Transverse colon (tissue), 3 donors: ENCODE data around the gene CLEC2B.

ENCODE experiments used
- CTCF ChIP-seq, 5 experiments: fragments of 200-600 bp in 3 of 5; fragments of 450-650 bp in 2 of 5; sonication (generic) in 3 of 5; IDR thresholded peaks; 1 replicate in 2 of 5; 2 replicates in 3 of 5; pipeline ENCODE4 v1.5.1; 2016 to 2017; ENCODE audit warnings: antibody characterized with exemption in 5 of 5, inconsistent platforms in 3 of 5, mild to moderate bottlenecking in 2 of 5, moderate library complexity in 1 of 5
- POLR2A ChIP-seq: fragments of 450-650 bp; IDR thresholded peaks from one replicate; pipeline ENCODE4 v1.6.1; 2016; ENCODE audit warnings: antibody characterized with exemption, mild to moderate bottlenecking, moderate library complexity

- TF ChIP-seq CTCF (IDR thresholded peaks at IDR 0.05) (no peak), POLR2A (no peak)
Observed at GRCh38 chr12:9805883-9806282, 63.3 kb downstream of the CLEC2B start.
